GM12878 (cell line): ENCODE results near the gene OR14A2. TPM values are rescaled to one million over a fixed set of nuclear protein-coding genes. Genes with fewer than 3 reads are reported as not detected.

Experiments used
- ATAC-seq: fragments of 200-7000 bp; cut with Tn5 transposase; 3 replicates; pipeline ENCODE4 v1.9.1; 2020; ENCODE audit warnings: mild to moderate bottlenecking, moderate library complexity
- BruUV-seq: library from RNA; stranded (reverse); fragments of 400-500 nt; replicated peaks from 2 replicates; lab custom pipeline; 2021; lab: Mats Ljungman, UMichigan
- CTCF ChIA-PET: fragments of 300-600 bp; sonication (Branson Sonifier 250); formaldehyde crosslinking; extraction: SDS; loops from one replicate; lab custom pipeline; 2021; ENCODE audit warnings: inconsistent platforms; lab: Yijun Ruan, JAX
- POLR2A ChIA-PET: fragments of 350-600 bp; formaldehyde crosslinking; extraction: SDS; loops from one replicate; lab custom pipeline; 2021; ENCODE audit warnings: inconsistent platforms; lab: Charles Lee
- RAD21 ChIA-PET: fragments of 300-600 bp; sonication (Branson Sonifier 250); formaldehyde crosslinking; loops from one replicate; lab custom pipeline; 2023; ENCODE audit warnings: antibody characterized with exemption; ENCODE audit not compliant: unreplicated experiment; lab: Charles Lee
- SMC1A ChIA-PET: fragments of 300-600 bp; sonication (Branson Sonifier 250); formaldehyde crosslinking; loops from one replicate; lab custom pipeline; 2023; ENCODE audit not compliant: unreplicated experiment, uncharacterized antibody; lab: Charles Lee
- DNase-seq: peaks from one replicate; pipeline ENCODE4 v3.0.0-alpha.2; 2011; ENCODE audit warnings: low read depth, low spot score
- FAIRE-seq: peaks from 3 replicates; lab custom pipeline; 2011; peaks lifted over from hg19 to GRCh38; lab: Jason Lieb, UNC
- H2AFZ ChIP-seq: 2 replicates; pipeline ENCODE4 v1.6.0; 2011; ENCODE audit warnings: low read depth, low read length, control low read depth; ENCODE audit not compliant: control insufficient read depth
- H3K27ac ChIP-seq: 2 replicates; pipeline ENCODE4 v1.5.1; 2011; ENCODE audit warnings: control low read depth; ENCODE audit not compliant: control insufficient read depth, insufficient read depth
- H3K27me3 ChIP-seq, 2 experiments: replicated peaks in 1 of 2; 2 replicates each; pipeline versions ENCODE4 v1.6.0 to v1.6.1; 2011; ENCODE audit warnings: low read length in 1 of 2; ENCODE audit not compliant: control insufficient read depth in 2 of 2, insufficient read depth in 2 of 2
- H3K36me3 ChIP-seq, 2 experiments: 2 replicates each; pipeline ENCODE4 v1.5.1; 2011; ENCODE audit warnings: low read length in 1 of 2; ENCODE audit not compliant: control insufficient read depth in 2 of 2, insufficient read depth in 2 of 2
- H3K4me1 ChIP-seq: 2 replicates; pipeline ENCODE4 v1.6.1; 2011; ENCODE audit warnings: mild to moderate bottlenecking, low read length, moderate library complexity, mixed read lengths; ENCODE audit not compliant: control insufficient read depth, insufficient read depth
- H3K4me2 ChIP-seq: 2 replicates; pipeline ENCODE4 v1.6.0; 2011; ENCODE audit warnings: control low read depth; ENCODE audit not compliant: control insufficient read depth, insufficient read depth
- H3K4me3 ChIP-seq: fragments of 200-600 bp; sonication (generic); 2 replicates; pipeline ENCODE4 v1.5.1; 2016
- H3K79me2 ChIP-seq: 2 replicates; pipeline ENCODE4 v1.6.0; 2011; ENCODE audit warnings: low read length; ENCODE audit not compliant: control insufficient read depth, insufficient read depth
- H3K9ac ChIP-seq: 2 replicates; pipeline ENCODE4 v1.8.0; 2011; ENCODE audit warnings: low read length, control low read depth, mixed read lengths; ENCODE audit not compliant: control insufficient read depth, insufficient read depth
- H3K9me3 ChIP-seq: replicated peaks from 3 replicates; pipeline ENCODE4 v1.5.1; 2011; ENCODE audit warnings: mild to moderate bottlenecking, low read length; ENCODE audit not compliant: control insufficient read depth, insufficient read depth
- H4K20me1 ChIP-seq: 2 replicates; pipeline ENCODE4 v1.6.0; 2011; ENCODE audit not compliant: control insufficient read depth, insufficient read depth
- ASH2L ChIP-seq: fragments of 300-600, 200-600 bp; sonication (generic); IDR thresholded peaks from 2 replicates; pipeline ENCODE4 v1.6.1; 2017; ENCODE audit warnings: low read depth, mild to moderate bottlenecking, borderline replicate concordance
- E2F8 ChIP-seq: fragments of 450-650 bp; IDR thresholded peaks from 2 replicates; pipeline ENCODE4 v1.6.1; 2018; ENCODE audit warnings: mild to moderate bottlenecking, low read depth, moderate library complexity; ENCODE audit not compliant: partially characterized antibody
- GABPA ChIP-seq: IDR thresholded peaks from 2 replicates; pipeline ENCODE4 v1.6.1; 2014; ENCODE audit warnings: antibody characterized with exemption, low read depth, mild to moderate bottlenecking, inconsistent platforms
- KAT2A ChIP-seq: conservative IDR thresholded peaks from 2 replicates; pipeline ENCODE4 v1.6.1; 2011; ENCODE audit warnings: low read depth, low read length; ENCODE audit not compliant: control insufficient read depth
- MEF2A ChIP-seq: IDR thresholded peaks from 2 replicates; pipeline ENCODE4 v1.6.1; 2011; ENCODE audit warnings: low read depth, mild to moderate bottlenecking, low read length, moderate library complexity; ENCODE audit not compliant: insufficient read depth
- MTA2 ChIP-seq: fragments of 450-650 bp; IDR thresholded peaks from 2 replicates; pipeline ENCODE4 v1.6.1; 2016; ENCODE audit warnings: low read depth, mild to moderate bottlenecking, moderate library complexity
- MTA3 ChIP-seq: IDR thresholded peaks from 2 replicates; pipeline ENCODE4 v1.6.1; 2012; ENCODE audit warnings: low read length, inconsistent platforms, borderline replicate concordance
- MYB ChIP-seq: fragments of 150-350 bp; IDR thresholded peaks from 2 replicates; pipeline ENCODE4 v1.6.1; 2014; ENCODE audit warnings: mild to moderate bottlenecking, low read depth, low read length, borderline replicate concordance
- PML ChIP-seq: IDR thresholded peaks from 2 replicates; pipeline ENCODE4 v1.6.1; 2012; ENCODE audit warnings: low read length, inconsistent platforms
- POLR2A ChIP-seq: IDR thresholded peaks from 2 replicates; pipeline ENCODE4 v1.6.1; 2011; ENCODE audit warnings: low read depth, mild to moderate bottlenecking, low read length
- POLR2AphosphoS2 ChIP-seq: IDR thresholded peaks from 2 replicates; pipeline ENCODE4 v1.6.1; 2011; ENCODE audit warnings: low read depth, mild to moderate bottlenecking, low read length, improper control_type of control experiment, moderate library complexity
- RAD21 ChIP-seq: IDR thresholded peaks from 2 replicates; pipeline ENCODE4 v1.6.1; 2011; ENCODE audit warnings: mild to moderate bottlenecking, low read depth, low read length, moderate library complexity; ENCODE audit not compliant: insufficient read depth
- SREBF1 ChIP-seq: IDR thresholded peaks from 2 replicates; pipeline ENCODE4 v1.6.1; 2012; ENCODE audit warnings: mild to moderate bottlenecking, low read length
- ZNF592 ChIP-seq: fragments of 450-650 bp; IDR thresholded peaks from 2 replicates; pipeline ENCODE4 v1.6.1; 2017; ENCODE audit warnings: mild to moderate bottlenecking, moderate library complexity
- WGBS: methylation state at CpG from one replicate; pipeline ENCODE4 v1.1.6; 2016; ENCODE audit warnings: low lambda C conversion rate; ENCODE audit not compliant: insufficient replicate concordance, insufficient coverage; ENCODE audit errors: missing lambda C conversion rate; 5-methylcytosine and 5-hydroxymethylcytosine counted together
- in situ Hi-C: fragments of 300-500 bp; cut with MboI; formaldehyde crosslinking; loops from 9 replicates; pipeline ENCODE4 v1.14.3; 2018; ENCODE audit warnings: mixed read lengths
- intact Hi-C: fragments of 100-400 bp; cut with micrococcal nuclease; formaldehyde crosslinking; loops from one replicate; pipeline ENCODE4 v1.14.2; 2022; ENCODE audit not compliant: unreplicated experiment
- polyA plus RNA-seq, 11 experiments: library from polyadenylated mRNA; depleted of rRNA in 4 of 11; unstranded in 6 of 11; stranded (reverse) in 5 of 11; fragments of >200 nt; fragmentation: Nextera tagmentation in 4 of 11; fragmentation: Illumina TruSeq in 1 of 11; extraction: Ambion mirVana in 4 of 11; extraction: Trizol in 1 of 11; gene quantifications; 1 replicate in 1 of 11; 2 replicates in 10 of 11; pipeline versions ENCODE4 v1.2.1 to v1.2.3, GENCODE V29; 2011 to 2016; ENCODE audit warnings: inconsistent platforms in 2 of 11, missing spikeins in 2 of 11, low read depth in 1 of 11
- total RNA-seq, 4 experiments: library from RNA; depleted of rRNA in 3 of 4; stranded (reverse); fragments of >200 nt in 3 of 4; fragmentation: Illumina TruSeq in 1 of 4; extraction: Trizol in 1 of 4; gene quantifications; 2 replicates each; pipeline versions ENCODE4 v1.2.1 to v1.2.3, GENCODE V29; 2013 to 2021

OR14A2 gene
- total and polyA plus RNA-seq, 10 of the 15 experiments (the other 5 are each of a cell fraction or from before 2014, with no cell fraction given), result not detected

GRCh38 chr1:247749870-247750269 is 1.9 kb upstream of the OR14A2 start:
- ATAC-seq (no peak), FAIRE-seq (no peak), DNase-seq (no peak)
- ChIA-PET SMC1A (no interaction called here), CTCF (no interaction called here), RAD21 (no interaction called here), POLR2A (no interaction called here)
- intact Hi-C loops (no loop called here), in situ Hi-C loops (no loop called here)
- H3K9ac ChIP-seq, result no peak overlapping the region
- TF ChIP-seq POLR2A, result no peak
- no peak for TF ChIP-seq E2F8
- TF ChIP-seq SREBF1, result no peak
- TF ChIP-seq GABPA, result no peak
- no peak for TF ChIP-seq ASH2L
- no peak for TF ChIP-seq ZNF592
- TF ChIP-seq MEF2A, result no peak
- TF ChIP-seq MTA3, result no peak
- TF ChIP-seq PML, result no peak
- no peak for TF ChIP-seq RAD21
- no peak for TF ChIP-seq MTA2
- no peak for TF ChIP-seq POLR2AphosphoS2
- no peak for TF ChIP-seq MYB
- TF ChIP-seq KAT2A, result no peak
- H2AFZ ChIP-seq, result no peak overlapping the region
- no peaks in the 10 kb centered on the region for H3K4me1 ChIP-seq
- no peaks in the 10 kb centered on the region for H3K79me2 ChIP-seq
- H3K9me3 ChIP-seq, result no peaks in the 10 kb centered on the region; the same call in 2 of the 3 replicates
- 0% methylated on average over 1 of the region's 1 CpG for WGBS
- no peak overlapping the region for H3K27ac ChIP-seq
- no peak overlapping the region for H3K4me3 ChIP-seq
- no peak overlapping the region for H3K4me2 ChIP-seq
- H4K20me1 ChIP-seq, result no peaks in the 10 kb centered on the region
- BruUV-seq, result no TSS peak
- no peaks in the 10 kb centered on the region for H3K36me3 ChIP-seq
- no peaks in the 10 kb centered on the region for H3K27me3 ChIP-seq
